CD4-positive, alpha-beta T cell treated with Interleukin-15 for 1 hour (primary cell): Measurements from ENCODE around the gene PKP2.

Experiments
- DNase-seq: peaks from one replicate; pipeline ENCODE4 v3.0.0-alpha.2; 2020

Gene PKP2

DNA sequence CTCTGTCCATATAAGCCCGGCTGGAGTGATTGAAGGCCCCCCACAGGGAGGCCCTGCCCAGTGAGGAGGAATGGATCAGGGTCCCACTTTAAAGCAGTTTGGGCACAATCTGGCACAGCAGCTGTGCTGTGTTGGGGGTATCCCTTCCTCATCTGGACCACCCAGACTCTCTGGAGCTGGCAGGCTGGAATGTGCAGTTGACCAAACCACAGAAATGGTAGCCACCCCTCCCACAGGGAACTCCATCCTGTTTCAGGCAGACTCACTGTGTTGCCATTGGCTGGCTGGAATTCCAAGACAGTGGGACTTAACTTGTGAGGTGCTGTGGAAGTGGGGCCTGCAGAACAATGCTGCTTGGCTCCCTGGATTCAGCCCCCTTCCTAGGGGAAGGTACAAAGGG is 87.4 kb downstream of the PKP2 start:
- no peak for DNase-seq

DNA sequence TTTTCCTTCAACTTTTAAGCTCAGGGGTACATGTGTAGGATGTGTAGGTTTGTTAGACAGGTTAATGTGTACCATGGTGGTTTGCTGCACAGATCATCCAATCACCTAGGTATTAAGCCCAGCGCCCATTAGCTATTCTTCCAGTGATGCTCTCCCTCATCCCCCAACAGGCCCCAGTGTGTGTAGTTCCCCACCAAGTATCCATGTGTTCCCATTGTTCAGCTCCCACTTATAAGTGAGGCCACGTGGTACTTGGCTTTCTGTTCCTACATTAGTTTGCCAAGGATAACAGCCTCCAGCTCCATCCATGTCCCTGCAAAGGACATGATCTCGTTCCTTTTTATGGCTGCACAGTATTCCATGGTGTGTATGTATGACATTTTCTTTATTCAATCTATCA is 92.3 kb downstream of the PKP2 start:
- DNase-seq = no peak

DNA sequence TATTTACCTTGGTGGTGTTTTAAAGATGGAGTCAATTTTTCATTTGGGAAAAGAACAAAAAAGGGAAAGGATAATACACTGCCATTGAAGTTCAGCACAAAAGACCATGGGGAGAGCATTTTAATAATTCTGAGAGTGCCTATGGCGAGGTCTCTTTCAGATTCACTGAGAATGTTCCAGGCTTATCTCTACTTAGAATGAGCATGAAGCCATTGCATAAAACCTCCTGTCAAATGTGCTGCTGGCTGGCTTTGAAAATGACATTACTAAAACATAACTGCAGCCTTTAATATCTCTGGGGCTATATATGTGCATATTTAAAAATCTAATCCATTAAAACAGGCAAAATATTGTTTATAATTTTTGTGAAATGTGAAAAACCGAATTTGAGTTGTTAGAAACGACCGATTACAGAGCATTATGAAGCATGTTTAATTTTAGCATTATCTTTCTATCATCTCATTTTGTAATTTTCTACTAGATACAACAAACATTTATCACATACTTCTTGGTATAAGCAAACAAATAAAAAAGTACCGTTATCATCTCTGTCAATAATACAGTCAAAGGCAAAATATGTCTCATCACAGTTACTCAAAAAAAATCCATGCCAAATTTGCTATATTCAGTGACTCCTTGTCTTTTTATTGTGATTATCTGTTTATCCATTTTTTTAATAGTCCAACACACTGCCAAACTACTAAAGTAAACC is 95.2 kb downstream of the PKP2 start:
- no peak for DNase-seq

DNA sequence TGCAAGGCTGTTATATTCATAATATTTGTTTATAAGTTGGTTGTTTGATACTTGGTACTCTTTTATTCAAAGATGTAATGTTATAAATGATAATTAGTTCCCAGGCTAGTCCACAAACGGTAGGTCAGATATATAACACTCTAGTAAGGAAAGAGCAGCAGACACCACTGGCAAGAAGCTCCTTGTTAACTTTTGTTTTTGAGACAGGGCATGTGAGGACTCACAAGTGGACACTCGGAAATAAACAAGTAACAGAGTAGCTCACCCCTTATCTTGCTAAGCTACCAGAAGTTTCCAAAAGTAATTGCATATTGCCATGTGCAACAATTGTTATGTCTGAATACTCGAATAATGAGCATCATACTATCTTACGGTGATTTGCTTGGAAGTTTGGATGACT is 102.3 kb downstream of the PKP2 start:
- no peak for DNase-seq

DNA sequence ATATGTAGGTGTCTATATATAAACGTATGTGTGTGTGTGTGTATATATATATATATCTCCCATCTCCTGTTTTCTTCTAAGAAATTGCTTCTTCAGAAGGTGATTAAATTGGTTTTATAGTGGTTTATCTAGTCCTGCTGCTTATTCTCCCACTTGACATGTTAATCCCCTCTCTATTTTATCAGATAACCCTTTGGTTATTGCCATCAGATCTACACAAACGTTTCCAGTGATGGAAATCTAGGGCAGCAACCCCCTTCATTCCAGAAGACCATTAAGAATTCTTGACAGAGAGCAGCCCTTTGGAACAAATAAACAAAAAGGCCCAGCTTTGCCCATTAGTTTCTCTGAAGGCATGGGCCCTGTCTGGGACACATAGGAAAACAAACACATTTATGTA is 106.7 kb downstream of the PKP2 start:
- no peak for DNase-seq

DNA sequence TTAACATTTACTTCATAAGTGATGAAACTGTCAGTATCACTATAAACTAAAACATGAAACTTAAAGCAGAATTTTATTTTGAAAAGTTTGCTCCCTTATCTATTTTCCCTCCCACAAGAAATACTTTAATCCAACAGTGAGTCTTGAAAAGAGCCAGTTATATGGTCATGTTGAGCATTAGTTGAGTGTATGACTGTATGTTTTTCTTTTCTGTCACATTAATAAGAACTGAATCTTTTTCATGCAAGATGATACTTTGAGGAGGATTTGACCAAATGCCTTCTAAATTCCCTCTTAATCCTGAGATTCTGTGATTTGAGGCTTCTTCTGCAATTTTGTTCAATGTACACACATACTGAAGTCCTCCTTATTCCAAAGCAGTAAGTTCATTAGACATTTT is 107.1 kb downstream of the PKP2 start:
- no peak for DNase-seq

DNA sequence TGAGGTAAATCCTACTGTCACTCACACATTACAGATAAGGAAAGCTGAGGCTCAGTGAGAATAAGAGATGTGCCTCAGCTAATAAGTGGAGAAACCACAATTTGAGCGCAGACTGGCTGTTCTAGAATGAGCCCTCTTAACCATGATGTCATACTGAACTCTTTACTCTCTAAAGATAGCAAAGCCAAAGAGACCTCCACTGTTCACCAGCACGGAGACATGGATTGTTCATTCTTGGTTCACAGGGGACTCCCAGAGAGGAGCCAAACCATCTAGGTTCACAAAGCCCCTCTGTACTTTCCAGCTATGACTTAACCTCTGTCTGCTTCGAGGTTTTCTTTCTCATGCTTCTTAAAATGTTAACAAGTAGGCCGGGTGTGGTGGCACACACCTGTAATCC is 108.2 kb downstream of the PKP2 start:
- no peak for DNase-seq

DNA sequence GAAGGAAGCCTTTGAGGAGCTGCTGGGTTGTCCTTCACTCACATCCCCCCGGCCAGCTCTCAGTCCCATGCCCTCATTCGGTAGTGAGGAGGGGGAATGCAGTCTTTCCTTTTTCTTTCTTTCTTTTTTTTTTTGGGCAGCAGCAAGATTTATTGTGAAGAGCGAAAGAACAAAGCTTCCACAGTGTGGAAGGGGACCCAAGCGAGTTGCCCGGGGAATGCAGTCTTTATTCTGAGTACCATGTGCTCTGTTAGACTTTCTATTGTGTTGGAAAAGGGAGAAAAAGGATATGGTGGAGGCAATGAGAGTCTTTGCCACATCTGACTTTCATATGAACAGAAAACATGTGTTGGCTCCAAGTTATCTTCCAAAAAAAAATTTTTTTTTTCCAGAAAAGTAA is 111.0 kb downstream of the PKP2 start:
- DNase-seq = no peak

DNA sequence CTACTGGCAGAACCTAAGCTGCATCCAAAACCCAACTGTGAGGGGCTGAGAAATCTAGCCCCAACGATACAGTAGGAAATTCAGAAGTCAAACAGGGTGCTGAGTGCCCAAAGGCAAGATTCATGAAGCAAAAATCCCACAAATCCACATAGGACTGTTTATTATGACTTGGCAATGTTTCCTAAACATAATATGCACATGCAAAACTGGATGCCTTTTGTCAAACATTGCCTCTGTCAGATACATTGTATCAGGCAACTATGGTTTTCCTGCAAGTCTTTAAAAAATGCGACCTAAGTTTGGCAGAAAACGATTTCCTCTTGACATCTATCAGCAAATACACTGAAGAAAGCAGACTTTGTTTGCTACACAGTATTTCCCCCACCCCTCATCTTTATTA is 113.5 kb downstream of the PKP2 start:
- no peak for DNase-seq

DNA sequence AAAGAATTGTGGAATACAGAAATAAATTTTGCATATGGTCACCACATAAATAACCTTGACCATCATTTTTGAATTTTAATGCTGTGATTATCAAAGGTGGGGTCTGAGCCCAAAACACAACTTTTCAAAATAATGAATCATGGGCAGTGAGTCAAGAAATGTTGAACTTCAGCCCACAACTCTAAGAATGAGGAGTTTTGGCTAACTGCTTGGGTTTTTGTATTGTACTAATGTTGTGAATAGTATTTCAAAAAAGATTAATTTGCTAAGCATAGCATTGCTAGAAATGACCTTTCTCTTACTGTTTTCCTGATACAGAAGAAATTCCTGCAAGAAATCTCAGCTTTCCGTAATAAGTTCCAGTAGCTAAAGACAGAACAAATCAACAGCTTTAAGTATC is 116.5 kb downstream of the PKP2 start:
- no peak for DNase-seq

DNA sequence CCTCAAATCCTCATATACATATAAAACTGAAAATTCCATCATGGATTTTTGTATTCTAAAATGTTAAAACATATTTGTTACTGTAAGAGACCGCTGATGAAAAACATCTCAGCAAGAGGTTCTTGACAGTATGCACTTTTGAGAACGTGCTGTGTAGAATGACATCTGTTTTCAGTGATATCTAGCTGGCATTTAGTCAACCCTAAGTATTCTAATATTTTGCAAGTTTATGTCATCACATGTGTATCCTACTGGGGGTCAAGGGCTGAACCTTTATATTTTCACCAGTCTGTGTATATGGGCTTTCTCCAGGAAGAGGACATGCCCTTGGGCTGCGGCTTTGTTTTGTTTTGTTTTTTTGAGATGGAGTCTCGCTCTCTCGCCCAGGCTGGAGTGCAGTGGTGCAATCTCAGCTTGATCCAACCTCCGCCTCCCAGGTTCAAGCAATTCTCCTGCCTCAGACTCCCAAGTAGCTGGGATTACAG is 118.8 kb downstream of the PKP2 start:
- DNase-seq = no peak

DNA sequence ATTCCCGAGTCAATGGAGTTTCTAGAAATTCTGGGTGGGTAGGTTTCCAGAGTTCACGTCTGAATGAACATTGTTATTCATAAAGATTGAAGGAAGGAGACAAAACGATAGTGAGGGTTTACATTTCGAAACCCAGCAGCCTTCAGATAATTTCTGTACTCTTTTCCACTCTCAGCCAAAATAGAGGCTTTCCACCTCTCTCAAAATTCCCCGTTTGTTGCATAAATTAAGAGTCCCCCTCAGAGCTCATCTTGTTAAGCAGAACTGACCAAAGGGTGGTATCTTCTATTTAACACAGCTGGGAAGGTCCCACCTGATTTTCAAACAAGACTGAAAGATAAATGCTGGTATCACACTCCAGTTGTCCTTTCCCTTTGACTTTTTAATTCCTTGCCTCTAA is 119.4 kb downstream of the PKP2 start:
- no peak for DNase-seq

DNA sequence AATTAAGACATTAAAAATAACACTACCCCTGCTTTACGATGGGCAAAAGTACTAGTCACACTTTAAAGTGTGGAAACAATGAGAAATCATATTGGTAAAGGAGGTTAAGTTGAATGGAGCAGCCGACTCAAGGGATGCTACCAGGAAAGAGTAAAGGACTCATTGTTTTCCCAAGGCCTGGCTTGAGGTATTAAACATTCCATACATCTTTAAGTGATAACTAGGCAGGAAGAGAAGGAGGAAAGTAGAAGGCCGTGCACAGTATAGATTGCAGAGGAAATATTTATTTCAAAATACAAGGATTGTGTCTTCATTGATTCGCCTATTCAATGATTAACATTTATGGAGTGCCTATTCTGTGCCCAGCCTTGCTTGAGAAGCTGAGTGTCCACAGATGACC is 120.3 kb downstream of the PKP2 start:
- DNase-seq = no peak

DNA sequence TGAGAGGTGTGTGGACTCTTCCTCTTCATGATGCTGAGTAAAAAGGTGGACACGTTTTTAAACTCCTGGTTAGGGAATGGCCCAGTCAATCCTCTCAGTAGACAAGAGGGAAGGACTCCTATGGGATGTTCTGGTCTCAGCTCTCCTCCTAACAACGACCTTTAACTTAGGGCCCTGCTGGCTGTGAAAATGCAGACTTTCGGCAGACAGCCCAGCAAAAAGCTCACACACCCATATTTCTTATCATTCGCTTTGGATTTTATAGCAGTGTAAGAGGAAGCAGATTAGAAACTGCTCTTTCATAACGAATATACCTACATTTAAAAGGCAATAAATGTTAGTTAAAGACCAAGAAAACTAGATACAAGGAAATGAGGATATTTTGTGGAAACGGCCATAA is 122.9 kb downstream of the PKP2 start:
- no peak for DNase-seq

DNA sequence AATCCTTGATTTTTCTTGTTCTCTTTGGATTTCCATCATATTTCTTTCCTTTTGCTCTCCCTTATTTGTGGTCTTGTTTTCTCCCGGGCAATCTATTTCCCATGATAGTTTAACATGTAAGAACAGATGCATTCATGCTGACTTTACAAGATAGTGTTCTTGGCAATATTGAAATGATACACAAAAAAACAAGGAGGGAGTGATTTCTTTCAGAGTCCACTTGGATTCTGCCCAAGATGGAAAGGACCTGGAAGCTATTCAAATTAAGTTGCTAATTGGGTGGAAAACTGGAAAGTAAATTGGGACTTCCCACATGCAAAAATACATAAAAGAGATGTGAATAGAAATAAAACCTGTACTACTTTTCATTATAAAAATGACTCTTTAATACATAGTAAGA is 126.4 kb downstream of the PKP2 start:
- DNase-seq = no peak

DNA sequence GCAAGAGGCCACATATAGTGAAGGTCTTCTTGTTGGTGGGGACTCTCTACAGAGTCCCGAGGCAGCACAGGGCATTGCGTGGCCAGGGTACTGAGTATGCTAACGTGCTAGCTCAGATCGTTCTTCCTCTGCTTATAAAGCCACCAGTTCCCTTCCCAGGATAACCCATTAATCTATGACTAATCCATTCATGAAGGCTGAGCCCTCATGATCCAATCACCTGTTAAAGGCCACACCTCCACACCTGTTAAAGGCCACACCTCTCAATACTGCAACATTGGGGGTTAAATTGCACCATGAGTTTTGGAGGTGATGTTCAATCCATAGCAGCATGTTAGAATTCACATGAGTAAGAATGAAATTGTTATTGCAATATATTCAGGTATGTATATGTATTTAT is 128.1 kb downstream of the PKP2 start:
- no peak for DNase-seq

DNA sequence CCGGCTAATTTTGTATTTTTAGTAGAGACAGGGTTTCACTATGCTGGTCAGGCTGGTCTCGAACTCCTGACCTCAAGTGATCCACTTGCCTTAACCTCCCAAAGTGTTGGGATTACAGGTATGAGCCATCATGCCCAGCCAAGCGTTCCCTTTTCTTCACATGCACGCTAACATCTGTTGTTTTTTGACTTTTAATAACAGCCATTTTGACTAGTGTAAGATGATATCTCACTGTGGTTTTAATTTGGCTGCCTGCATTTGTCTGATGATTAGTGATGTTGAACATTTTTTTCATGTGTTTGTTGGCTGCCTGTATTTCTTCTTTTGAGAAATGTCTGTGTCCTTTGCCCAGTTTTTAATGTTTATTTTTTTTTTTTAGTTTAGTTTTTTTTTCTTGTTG is 130.7 kb downstream of the PKP2 start:
- DNase-seq = no peak

DNA sequence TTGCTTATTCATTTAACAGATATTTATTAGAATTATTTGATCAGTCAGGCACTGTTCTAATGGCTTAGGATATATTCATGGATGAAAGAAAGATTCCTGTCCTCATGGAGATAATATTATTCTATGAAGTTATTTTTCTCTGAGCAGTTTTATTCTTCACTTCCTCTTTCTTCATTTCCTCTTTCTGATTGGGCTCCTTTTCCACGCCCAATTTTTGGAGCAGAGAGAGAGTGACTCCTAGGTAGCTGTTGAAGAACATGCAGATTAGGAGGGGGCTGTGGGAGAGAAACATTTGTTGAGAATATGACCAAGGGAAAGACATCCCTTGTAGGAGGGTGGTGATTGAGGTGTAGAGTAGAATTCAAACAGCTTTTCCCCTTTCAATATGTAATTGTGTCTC is 134.9 kb downstream of the PKP2 start:
- no peak for DNase-seq

DNA sequence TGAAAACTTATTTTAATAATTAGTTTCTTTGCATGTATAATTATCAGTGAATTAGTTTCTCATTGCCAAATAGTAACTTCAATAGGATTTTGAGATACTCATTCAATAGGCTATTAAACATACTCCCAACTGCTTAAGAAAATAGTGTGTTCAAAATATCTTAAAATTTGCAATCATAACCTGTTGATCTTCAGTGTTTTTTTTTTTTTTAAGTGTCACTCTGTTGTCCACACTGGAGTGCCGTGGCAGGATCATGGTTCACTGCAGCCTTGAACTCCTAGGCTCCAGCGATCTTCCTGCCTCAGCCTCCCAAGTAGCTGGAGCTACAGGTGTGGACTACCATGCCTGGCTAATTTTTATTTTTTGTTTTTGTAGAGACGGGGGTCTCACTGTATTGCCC is 139.4 kb downstream of the PKP2 start:
- no peak for DNase-seq

DNA sequence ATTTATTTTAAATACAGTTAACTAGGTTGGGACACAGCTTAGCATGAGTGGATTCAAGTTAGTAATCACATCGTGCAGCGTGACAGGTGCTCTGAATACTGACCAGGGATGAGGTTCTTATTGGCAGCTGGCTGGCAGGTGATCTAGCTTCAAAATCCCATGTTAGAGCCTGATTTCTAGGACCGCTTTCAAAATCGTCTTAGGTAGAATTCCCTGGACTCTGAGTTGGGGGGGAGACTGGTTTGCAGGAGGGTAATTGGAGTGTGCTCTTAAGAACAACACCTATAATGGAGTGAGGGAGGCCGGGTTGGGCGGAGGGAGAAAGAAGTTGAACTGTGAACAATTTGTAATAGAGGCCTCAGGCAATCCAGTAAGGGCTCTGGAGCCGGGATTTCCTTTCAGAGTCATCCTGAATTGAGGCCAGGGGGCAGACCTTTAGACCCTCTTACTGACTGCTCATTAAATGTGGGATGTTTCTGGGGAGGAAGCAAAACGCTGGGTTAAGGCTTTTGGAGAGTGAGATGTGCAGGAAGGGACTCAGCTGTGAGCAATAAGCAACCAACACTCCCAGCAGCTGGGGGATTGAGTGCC is 140.0 kb downstream of the PKP2 start:
- DNase-seq = no peak

DNA sequence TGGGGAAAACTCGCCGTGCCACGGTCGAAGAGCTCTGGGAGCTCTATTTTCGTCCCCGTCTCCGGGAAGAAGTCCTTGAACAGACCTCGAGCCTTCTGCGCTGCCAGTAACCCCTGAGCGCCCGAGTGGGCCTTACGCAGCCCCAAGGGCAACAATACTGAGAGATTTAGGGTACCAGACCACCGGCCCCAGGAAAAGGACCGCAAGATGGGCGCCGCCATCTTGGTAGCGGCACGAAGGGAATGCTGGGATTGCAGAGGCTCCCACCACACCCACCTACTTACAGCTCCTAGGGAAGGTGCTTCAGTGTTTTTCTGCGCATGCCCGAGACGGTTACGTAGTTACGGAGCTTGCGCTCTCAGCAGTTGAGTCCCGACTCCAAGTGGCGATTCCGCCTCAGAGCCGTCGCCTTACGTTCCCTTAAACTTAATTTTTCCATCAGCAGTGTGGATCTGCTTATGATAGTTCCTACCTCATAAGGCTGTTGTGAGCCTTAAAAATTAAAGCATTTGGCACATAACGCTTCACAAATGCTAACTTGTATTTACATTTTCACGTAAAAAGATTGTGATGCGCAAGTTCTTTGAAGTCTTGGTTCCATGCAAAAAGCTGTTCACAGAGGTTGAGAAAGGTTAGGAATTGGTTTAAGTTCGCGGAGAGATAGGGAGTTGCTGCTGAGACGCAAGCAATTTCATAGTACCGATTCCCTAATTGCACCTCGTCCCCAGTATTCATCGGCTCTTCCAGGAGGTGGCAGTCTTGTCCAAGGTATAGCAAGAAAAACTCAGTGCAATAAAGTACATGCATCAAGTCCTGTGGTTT is 140.7 kb downstream of the PKP2 start, which contains the start of gene YARS2:
Gene YARS2 (minus strand): TSS at position 244 of the 822 bp plus-strand sequence. CDS start 23 bp downstream, at position 221.
- DNase-seq = peak; percentile 93

DNA sequence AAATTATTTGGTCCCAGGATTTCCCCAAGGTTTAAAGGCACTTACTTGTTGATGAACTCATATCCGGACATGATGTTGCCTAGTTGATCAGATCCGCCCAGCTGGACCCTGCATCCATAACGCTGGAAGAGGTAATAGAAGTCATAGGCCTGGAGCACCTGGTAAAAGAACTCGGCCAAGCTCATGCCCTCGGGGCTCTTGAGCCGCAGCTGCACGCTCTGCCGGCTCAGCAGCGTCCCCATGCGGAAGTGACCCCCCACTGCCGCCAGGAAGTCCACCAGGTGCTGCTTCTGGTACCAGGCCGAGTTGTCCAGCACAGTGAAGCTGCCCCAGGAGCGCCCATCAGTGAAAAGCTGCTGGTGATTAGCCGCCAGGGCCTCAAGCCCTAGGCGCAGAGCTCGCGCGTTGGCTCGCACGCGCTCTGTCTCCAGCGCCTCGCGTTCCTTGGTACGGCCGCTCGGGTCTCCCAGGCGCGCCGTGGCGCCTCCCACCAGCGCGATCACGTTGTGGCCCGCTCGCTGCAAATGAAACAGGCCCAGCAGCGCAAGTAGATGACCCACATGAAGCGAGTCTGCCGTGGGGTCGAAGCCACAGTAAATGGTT is 141.4 kb downstream of the PKP2 start:
- DNase-seq = peak; percentile 70

DNA sequence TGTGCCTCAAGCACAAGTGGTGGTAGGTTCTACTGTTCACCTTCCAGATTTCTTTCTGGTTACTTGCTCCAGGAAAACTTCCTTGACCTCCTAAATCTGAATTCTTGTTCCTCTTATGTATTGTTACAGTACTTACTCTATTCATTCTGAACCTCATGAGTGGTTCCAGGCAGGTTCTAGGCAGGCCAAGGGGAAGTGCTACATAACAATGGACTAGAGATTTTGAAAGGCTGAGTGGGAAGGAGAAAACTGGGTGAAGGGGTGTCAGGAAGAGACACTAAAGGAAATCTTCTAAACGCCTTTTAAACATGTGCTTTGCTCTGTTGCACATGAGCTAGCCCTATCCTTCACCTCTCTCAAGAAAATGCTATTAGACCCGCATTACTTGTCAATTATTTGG is 142.5 kb downstream of the PKP2 start:
- no peak for DNase-seq

DNA sequence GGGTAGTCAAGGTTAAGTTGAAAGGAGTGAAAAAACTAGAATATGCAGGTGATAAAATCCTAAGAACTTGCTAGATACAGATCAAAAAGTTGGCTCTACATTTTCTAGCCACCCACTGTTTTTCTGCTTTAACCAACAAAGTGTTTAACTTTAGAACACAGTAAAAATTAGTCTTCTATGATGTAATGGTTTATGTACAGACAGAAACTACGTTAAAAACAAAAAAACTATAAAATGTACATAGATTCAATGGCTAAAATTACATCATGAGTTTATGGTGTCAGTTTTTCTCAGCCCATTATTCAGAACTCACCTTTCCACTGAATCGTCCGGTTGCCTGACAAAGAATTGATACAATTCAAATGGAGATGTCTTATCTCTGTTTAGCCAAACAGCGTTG is 143.0 kb downstream of the PKP2 start:
- DNase-seq = no peak
